NB4 (cell line): Measurements from ENCODE around the gene GRM1.

Experiments
- CTCF ChIP-seq: IDR thresholded peaks from one replicate; pipeline ENCODE4 v1.5.1; 2012; ENCODE audit warnings: low read depth, low read length
- POLR2A ChIP-seq: IDR thresholded peaks from 2 replicates; pipeline ENCODE4 v1.6.1; 2011; ENCODE audit warnings: mild to moderate bottlenecking; ENCODE audit not compliant: insufficient read length; ENCODE audit errors: extremely low read depth

GRCh38 chr6:146200176-146200575 is 171.3 kb downstream of the GRM1 start:
- TF ChIP-seq POLR2A (no peak), CTCF (no peak)
